Thyroid gland (tissue), 4 donors: ENCODE results near the gene TMEM131.

Experiments
- POLR2A ChIP-seq, 2 donors: fragments of 450-650 bp; IDR thresholded peaks; one replicate each; pipeline ENCODE4 v1.6.1; 2017; ENCODE audit warnings: antibody characterized with exemption in 2 of 2, mild to moderate bottlenecking in 2 of 2, moderate library complexity in 1 of 2
- TF ChIP-seq, protein P1 (sequence below), 6 experiments: fragments of 200-600 bp in 3 of 6; fragments of 450-650 bp in 3 of 6; sonication (generic) in 3 of 6; IDR thresholded peaks; one replicate each; pipeline ENCODE4 v1.5.1; 2016 to 2019; ENCODE audit warnings: antibody characterized with exemption in 6 of 6, mild to moderate bottlenecking in 2 of 6, inconsistent platforms in 1 of 6, moderate library complexity in 1 of 6

GRCh38 chr2:97863829-97864228, 131.9 kb downstream of the TMEM131 start:
- TF ChIP-seq POLR2A (IDR thresholded peaks at IDR 0.05): no peak
- TF ChIP-seq, protein P1, sequence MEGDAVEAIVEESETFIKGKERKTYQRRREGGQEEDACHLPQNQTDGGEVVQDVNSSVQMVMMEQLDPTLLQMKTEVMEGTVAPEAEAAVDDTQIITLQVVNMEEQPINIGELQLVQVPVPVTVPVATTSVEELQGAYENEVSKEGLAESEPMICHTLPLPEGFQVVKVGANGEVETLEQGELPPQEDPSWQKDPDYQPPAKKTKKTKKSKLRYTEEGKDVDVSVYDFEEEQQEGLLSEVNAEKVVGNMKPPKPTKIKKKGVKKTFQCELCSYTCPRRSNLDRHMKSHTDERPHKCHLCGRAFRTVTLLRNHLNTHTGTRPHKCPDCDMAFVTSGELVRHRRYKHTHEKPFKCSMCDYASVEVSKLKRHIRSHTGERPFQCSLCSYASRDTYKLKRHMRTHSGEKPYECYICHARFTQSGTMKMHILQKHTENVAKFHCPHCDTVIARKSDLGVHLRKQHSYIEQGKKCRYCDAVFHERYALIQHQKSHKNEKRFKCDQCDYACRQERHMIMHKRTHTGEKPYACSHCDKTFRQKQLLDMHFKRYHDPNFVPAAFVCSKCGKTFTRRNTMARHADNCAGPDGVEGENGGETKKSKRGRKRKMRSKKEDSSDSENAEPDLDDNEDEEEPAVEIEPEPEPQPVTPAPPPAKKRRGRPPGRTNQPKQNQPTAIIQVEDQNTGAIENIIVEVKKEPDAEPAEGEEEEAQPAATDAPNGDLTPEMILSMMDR (IDR thresholded peaks at IDR 0.05): no peak
